ENCODE data around the gene MEAK7. TPM values are rescaled to one million over a fixed set of nuclear protein-coding genes. Genes with fewer than 3 reads are reported as not detected.

Gene MEAK7
- total and polyA plus RNA-seq, 12 donors, result 3.6 to 14.1 (median 6.8) TPM

DNA sequence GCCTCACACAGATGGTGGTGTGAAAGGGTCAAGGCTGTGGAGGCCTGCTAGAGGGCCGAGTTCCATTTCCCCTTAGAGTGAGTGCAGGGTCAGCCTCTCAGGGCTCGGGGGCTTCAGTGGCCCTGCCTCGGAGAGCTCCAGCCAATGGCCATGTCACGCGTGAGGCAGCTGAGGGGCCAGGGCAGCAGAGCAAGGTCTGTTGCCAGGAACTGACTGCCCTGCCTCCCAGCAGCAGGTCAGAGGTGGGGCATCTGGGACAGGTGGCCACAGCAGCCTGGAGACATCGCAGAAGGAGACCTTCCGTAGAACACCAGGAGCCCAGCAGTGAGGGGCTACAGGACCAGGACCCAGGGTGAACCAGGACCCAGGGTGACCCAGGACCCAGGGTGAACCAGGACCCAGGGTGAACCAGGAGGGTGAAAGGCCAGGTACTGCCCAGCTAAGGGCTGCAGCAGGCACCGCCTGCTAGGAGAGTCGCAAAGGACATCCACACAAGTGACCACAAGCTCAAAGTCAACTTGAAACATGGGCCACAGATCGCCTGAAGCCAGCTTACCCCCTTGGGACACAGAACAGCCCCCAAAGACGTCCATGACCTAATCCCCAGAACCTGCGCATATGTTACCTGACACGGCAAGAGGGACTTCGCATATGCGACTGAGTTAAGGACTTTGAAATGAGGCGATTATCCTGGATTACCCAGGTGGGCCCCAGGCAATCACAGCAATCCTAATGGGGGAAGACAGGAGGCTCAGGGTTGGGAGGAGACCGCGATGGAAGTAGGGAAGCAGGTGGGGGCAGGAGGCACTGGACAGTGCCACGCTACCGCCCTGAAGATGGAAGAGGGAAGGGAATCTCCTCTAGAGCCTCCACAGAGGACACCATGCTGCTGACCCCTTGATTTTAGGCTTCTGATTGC, 4.8 kb upstream of the MEAK7 start:
- DNase-seq, result no peak
- H3K27ac ChIP-seq, result no peak overlapping the region
- no peak overlapping the region for H3K4me3 ChIP-seq
- H3K36me3 ChIP-seq (replicated peaks in 1 of 2), result no peaks in the 10 kb centered on the region
- H3K9me3 ChIP-seq (replicated peaks in 1 of 3), result no peaks in the 10 kb centered on the region
- intact Hi-C loops (cut with DNase I), result loop anchor here in 1 of 2 donors (5.0 kb wide), 1 partner anchor 228 kb away; no protein-coding TSS in a partner anchor
- 77 to 85% (median 79%) methylated on average over 15 to 20 of the region's 20 CpGs for WGBS, 4 donors
- H3K4me1 ChIP-seq (replicated peaks in 1 of 2), result peaks cover 7 to 13% of the 10 kb centered on the region in 2 donors
- no peaks in the 10 kb centered on the region for H3K27me3 ChIP-seq
- TF ChIP-seq CTCF (IDR thresholded peaks at IDR 0.05), result no peak
- TF ChIP-seq POLR2A (IDR thresholded peaks at IDR 0.05), result no peak

GRCh38 chr16:84508502-84508901, 4.0 kb upstream of the MEAK7 start:
- Histone ChIP-seq H3K27me3 (no peaks in the 10 kb centered on the region), H3K4me1 (replicated peaks in 1 of 2) (peaks cover 7 to 19% of the 10 kb centered on the region in 2 donors), H3K36me3 (replicated peaks in 1 of 2) (no peaks in the 10 kb centered on the region), H3K27ac (no peak overlapping the region), H3K4me3 (no peak overlapping the region), H3K9me3 (replicated peaks in 1 of 3) (no peaks in the 10 kb centered on the region)
- intact Hi-C loops (cut with DNase I), result loop anchor here in 1 of 2 donors (5.0 kb wide), 1 partner anchor 229 kb away; no protein-coding TSS in a partner anchor
- no peak for DNase-seq
- TF ChIP-seq POLR2A (IDR thresholded peaks at IDR 0.05) (no peak), CTCF (IDR thresholded peaks at IDR 0.05) (no peak)
- 86 to 92% (median 89%) methylated on average over 8 of the region's 8 CpGs for WGBS, 4 donors

DNA sequence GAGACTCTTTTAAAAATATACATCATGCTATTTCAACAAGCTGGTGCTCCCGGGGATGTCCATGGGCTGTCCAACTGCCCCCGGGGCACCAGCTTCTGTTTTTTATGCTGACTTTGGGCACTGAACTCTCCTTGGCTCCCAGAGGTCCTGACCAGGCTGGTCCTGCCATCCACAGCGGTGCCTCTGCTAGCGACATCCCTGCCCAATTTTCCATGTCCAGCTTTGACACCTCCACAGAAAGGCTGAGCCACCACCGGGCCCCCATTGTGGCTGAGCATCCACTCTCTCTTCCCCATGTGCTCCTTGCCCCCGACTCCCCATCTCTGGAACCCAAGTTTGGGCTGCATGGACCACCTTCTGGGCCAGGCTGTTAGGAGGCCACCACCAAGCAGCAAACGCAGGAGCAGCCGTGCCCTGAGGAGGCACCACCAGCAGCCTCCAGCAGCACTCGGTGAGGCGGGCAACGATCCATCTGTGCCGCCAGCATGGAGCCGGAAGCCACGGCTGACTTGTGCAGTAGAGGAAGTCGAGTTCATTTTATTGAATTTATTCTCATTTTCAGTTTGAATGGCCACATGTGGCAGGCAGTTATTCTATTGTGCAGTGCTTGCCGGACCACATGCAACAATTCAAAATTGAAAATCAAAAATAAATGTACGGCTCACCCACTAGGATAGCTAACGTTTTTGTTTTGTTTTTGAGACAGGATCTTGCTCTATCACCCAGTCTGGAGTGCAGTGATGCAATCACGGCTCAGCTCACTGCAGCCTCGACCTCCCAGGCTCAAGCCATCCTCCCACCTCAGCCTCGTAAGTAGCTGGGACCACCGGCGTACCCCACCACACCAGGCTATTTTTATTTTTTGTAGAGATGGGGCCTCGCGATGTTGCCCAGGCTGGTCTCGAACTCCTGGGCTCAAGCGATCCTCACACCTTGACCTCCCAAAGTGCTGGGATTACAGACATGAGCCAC, 2.8 kb upstream of the MEAK7 start:
- H3K4me1 ChIP-seq (replicated peaks in 1 of 2), result peaks cover 7 to 21% of the 10 kb centered on the region in 2 donors
- no peaks in the 10 kb centered on the region for H3K36me3 ChIP-seq (replicated peaks in 1 of 2)
- DNase-seq, result no peak
- no peak overlapping the region for H3K4me3 ChIP-seq
- no peak for TF ChIP-seq POLR2A (IDR thresholded peaks at IDR 0.05)
- TF ChIP-seq CTCF (IDR thresholded peaks at IDR 0.05), result no peak
- no peak overlapping the region for H3K27ac ChIP-seq
- H3K27me3 ChIP-seq, result no peaks in the 10 kb centered on the region
- WGBS, 4 donors, result 78 to 82% (median 79%) methylated on average over 19 to 27 of the region's 27 CpGs
- no peaks in the 10 kb centered on the region for H3K9me3 ChIP-seq (replicated peaks in 1 of 3)
- intact Hi-C loops (cut with DNase I), result loop anchor here in 1 of 2 donors (5.0 kb wide), 1 partner anchor 230 kb away; no protein-coding TSS in a partner anchor

All from adrenal gland (tissue), 12 donors.